Rectal smooth muscle tissue (tissue), 1 donor: Measurements from ENCODE around the gene SLIT3.

Source experiments
- H3K27ac ChIP-seq: one replicate; pipeline ENCODE4 v1.7.0; 2013; ENCODE audit warnings: low read depth, low read length, inconsistent platforms
- H3K27me3 ChIP-seq: one replicate; pipeline ENCODE4 v1.7.0; 2013; ENCODE audit warnings: low read length; ENCODE audit not compliant: control insufficient read depth, insufficient read depth
- H3K36me3 ChIP-seq: one replicate; pipeline ENCODE4 v1.7.0; 2013; ENCODE audit warnings: low read length; ENCODE audit not compliant: control insufficient read depth, insufficient read depth
- H3K4me1 ChIP-seq: one replicate; pipeline ENCODE4 v1.7.0; 2013; ENCODE audit warnings: low read length; ENCODE audit not compliant: control insufficient read depth, insufficient read depth
- H3K4me3 ChIP-seq: one replicate; pipeline ENCODE4 v1.7.0; 2013; ENCODE audit warnings: low read length
- H3K9ac ChIP-seq: one replicate; pipeline ENCODE4 v1.7.0; 2013; ENCODE audit warnings: low read length

SLIT3 gene

GRCh38 chr5:168669668-168670378 lies 631.1 kb downstream of the SLIT3 start:
- Histone ChIP-seq H3K36me3 (peaks cover 2% of the 10 kb centered on the region), H3K27ac (no peak overlapping the region), H3K27me3 (no peaks in the 10 kb centered on the region)

GRCh38 chr5:168669156-168669555 lies 631.8 kb downstream of the SLIT3 start:
- H3K4me1 ChIP-seq, result no peaks in the 10 kb centered on the region
- H3K9ac ChIP-seq, result no peak overlapping the region
- H3K27ac ChIP-seq, result no peak overlapping the region
- no peaks in the 10 kb centered on the region for H3K27me3 ChIP-seq
- peaks cover 2% of the 10 kb centered on the region for H3K36me3 ChIP-seq
- H3K4me3 ChIP-seq, result no peak overlapping the region

More at GRCh38 chr5:168669668-168670378, 631.1 kb downstream of the SLIT3 start:
- Histone ChIP-seq H3K4me3 (no peak overlapping the region), H3K9ac (no peak overlapping the region), H3K4me1 (no peaks in the 10 kb centered on the region)

- Histone ChIP-seq H3K36me3 (peaks cover 2% of the 10 kb centered on the region), H3K27me3 (no peaks in the 10 kb centered on the region), H3K4me3 (no peak overlapping the region), H3K27ac (no peak overlapping the region), H3K4me1 (no peaks in the 10 kb centered on the region), H3K9ac (no peak overlapping the region)
Measured at GRCh38 chr5:168668078-168668477, 632.9 kb downstream of the SLIT3 start.

- Histone ChIP-seq H3K9ac (no peak overlapping the region), H3K4me1 (no peaks in the 10 kb centered on the region), H3K27me3 (no peaks in the 10 kb centered on the region), H3K4me3 (no peak overlapping the region), H3K27ac (no peak overlapping the region), H3K36me3 (peaks cover 2% of the 10 kb centered on the region)
Measured at GRCh38 chr5:168667301-168667840, 633.6 kb downstream of the SLIT3 start.

- no peak overlapping the region for H3K4me3 ChIP-seq
- H3K36me3 ChIP-seq, result peaks cover 2% of the 10 kb centered on the region
- H3K4me1 ChIP-seq, result no peaks in the 10 kb centered on the region
- no peak overlapping the region for H3K27ac ChIP-seq
- H3K9ac ChIP-seq, result no peak overlapping the region
- H3K27me3 ChIP-seq, result no peaks in the 10 kb centered on the region
Measured at GRCh38 chr5:168666356-168666755, 634.6 kb downstream of the SLIT3 start.

- Histone ChIP-seq H3K4me1 (no peaks in the 10 kb centered on the region), H3K4me3 (no peak overlapping the region), H3K27me3 (no peaks in the 10 kb centered on the region), H3K9ac (no peak overlapping the region), H3K27ac (no peak overlapping the region), H3K36me3 (no peaks in the 10 kb centered on the region)
Measured at GRCh38 chr5:168663276-168664004, 637.5 kb downstream of the SLIT3 start.

- Histone ChIP-seq H3K27ac (no peak overlapping the region), H3K36me3 (no peaks in the 10 kb centered on the region), H3K4me1 (no peaks in the 10 kb centered on the region), H3K27me3 (no peaks in the 10 kb centered on the region), H3K4me3 (no peak overlapping the region), H3K9ac (no peak overlapping the region)
Measured at GRCh38 chr5:168661593-168662485, 639.1 kb downstream of the SLIT3 start.

GRCh38 chr5:168660691-168661090 lies 640.2 kb downstream of the SLIT3 start:
- H3K27ac ChIP-seq, result no peak overlapping the region
- no peaks in the 10 kb centered on the region for H3K4me1 ChIP-seq
- no peaks in the 10 kb centered on the region for H3K36me3 ChIP-seq
- H3K4me3 ChIP-seq, result no peak overlapping the region
- no peak overlapping the region for H3K9ac ChIP-seq
- no peaks in the 10 kb centered on the region for H3K27me3 ChIP-seq

- Histone ChIP-seq H3K36me3 (no peaks in the 10 kb centered on the region), H3K4me3 (no peak overlapping the region), H3K4me1 (no peaks in the 10 kb centered on the region), H3K27ac (no peak overlapping the region), H3K27me3 (no peaks in the 10 kb centered on the region), H3K9ac (no peak overlapping the region)
Measured at GRCh38 chr5:168659286-168659847, 641.6 kb downstream of the SLIT3 start.

GRCh38 chr5:168658394-168658793 lies 642.5 kb downstream of the SLIT3 start:
- Histone ChIP-seq H3K36me3 (no peaks in the 10 kb centered on the region), H3K4me1 (no peaks in the 10 kb centered on the region), H3K27me3 (no peaks in the 10 kb centered on the region), H3K4me3 (no peak overlapping the region), H3K9ac (no peak overlapping the region), H3K27ac (no peak overlapping the region)

- no peak overlapping the region for H3K27ac ChIP-seq
Measured at GRCh38 chr5:168656633-168657032, 644.3 kb downstream of the SLIT3 start.

GRCh38 chr5:168655316-168655715 lies 645.6 kb downstream of the SLIT3 start:
- Histone ChIP-seq H3K27ac (no peak overlapping the region), H3K36me3 (no peaks in the 10 kb centered on the region), H3K4me3 (no peak overlapping the region), H3K9ac (no peak overlapping the region), H3K4me1 (no peaks in the 10 kb centered on the region), H3K27me3 (no peaks in the 10 kb centered on the region)

More at GRCh38 chr5:168656633-168657032, 644.3 kb downstream of the SLIT3 start:
- no peaks in the 10 kb centered on the region for H3K27me3 ChIP-seq
- no peak overlapping the region for H3K9ac ChIP-seq
- H3K36me3 ChIP-seq, result no peaks in the 10 kb centered on the region
- H3K4me1 ChIP-seq, result no peaks in the 10 kb centered on the region
- H3K4me3 ChIP-seq, result no peak overlapping the region
